GM21528 (cell line): ENCODE measurements around the gene ST6GALNAC6.

Experiments
- ATAC-seq: cut with Tn5 transposase; IDR thresholded peaks from one replicate; pipeline ENCODE4 v1.9.1; 2021; ENCODE audit warnings: mild to moderate bottlenecking, moderate library complexity; ENCODE audit not compliant: unreplicated experiment, low FRiP score

The ST6GALNAC6 gene

DNA sequence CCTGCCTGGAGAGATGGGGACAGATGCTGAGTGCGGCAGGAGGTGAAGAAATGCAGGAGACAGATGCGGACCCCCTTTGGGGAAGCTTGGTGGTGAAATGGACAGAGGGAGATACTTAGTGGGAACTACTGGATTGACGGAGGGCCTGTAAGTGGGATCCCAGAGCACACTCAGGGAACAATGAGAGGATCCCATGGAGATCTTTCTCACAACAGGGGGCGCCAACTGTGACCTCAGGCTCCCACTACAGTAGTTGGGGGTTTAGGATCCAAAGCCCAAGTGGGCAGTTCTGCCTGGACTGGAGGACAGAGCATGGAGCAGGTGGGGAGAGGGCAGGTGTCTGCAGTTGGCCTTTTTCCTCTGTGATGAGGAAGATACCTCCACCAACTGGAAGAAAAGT lies 34.8 kb upstream of the ST6GALNAC6 start:
- no peak for ATAC-seq

DNA sequence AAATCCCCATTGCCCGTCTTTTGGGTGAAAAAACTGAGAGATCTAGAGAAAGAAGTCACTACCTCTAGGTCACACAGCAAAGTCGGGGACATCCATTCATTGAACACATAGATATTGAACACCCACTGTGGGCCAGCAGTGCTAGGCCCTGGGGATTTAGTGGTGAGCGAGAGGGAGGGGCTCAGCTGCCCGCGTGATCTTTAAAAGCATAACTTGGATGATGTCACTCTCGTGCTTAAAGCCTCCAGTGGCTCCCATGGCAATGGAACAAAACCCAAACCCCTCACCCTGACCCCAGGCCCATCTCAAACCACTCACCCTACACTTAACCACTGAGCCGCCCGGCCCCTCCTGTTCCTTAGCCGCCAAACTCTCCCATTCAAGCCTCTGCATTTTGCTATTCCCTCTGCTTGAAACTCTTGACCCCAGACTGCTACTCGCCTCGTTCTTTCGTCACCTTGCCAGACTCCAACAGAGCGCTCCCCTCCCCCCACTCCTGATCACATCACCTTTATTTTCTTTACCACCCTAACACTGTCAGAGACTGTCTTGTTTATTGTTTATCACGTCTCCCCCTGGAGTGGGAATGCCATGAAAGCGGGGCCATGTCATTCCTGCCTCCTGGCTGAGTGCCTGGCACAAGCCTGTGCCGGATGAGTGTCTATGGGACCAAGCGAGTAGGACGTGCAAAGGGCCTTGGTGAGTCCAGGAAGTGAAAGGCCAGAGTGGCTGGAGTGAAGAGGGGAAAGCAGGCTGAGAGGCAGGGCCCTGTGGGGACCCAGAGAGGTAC lies 31.9 kb upstream of the ST6GALNAC6 start:
- peak; percentile 28 for ATAC-seq

DNA sequence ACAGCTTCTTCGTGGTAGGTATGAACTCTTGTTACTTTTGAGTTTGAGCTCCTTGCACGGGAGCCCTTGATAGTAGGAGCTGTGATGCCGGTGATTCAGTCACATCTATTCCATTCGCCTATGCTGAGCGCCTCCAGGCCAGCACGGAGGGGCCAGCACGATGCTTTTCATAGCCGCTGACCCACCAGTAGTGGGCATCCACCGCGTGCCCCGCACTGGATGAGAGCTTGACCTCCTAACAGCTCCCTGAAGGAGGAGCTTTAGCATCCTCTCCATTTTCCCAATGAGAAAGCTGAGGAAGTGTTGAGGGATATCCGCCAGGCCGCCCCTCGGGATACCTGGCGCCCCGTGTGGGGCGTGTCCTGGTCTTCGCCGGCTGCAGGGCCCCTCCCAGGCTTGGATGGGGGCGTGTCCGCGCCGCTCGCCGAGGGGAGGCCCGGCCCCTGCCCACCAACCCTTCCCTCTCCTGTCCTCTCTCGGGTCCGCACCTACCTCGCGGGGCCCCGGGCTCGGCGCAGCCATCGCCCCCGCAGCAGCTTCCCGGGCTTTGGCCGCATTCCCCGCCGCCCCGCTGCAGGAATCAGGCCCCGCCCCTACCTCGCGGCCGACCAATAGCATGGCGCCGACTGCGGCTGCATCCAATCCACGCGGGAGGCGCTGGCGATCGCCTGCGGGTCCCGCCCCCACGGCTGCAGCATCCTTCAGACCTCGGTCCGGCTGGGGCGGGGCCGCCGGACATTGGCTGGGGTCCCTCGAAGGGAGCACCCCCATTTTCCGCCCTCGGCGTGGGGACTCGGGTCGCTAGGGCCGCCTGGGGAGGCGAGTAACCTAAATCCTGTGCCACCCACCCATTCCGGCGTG lies 31.1 kb upstream of the ST6GALNAC6 start, which contains the start of gene PIP5KL1:
PIP5KL1 (minus strand) TSS at position 547 of the 861 bp plus-strand sequence; CDS start at position 522, 25 bp downstream.
- ATAC-seq: peak; percentile 73

DNA sequence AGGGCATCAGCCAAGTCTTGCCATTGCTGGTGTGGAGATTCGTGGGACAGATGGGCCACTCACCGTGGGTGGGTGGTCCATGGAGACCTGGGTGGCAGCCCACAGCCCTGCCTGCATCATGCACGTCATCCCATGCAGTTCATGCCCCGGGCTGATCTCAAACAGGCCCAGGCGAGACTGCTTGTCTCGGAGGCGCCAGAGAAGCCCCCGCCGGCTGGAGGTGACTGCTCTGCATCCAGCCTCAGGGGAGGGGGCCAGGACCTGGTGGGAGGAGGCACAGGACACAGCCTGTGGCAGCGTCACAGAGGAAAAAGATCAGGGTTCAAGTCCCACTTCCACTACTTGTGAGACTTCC lies 30.2 kb upstream of the ST6GALNAC6 start:
- no peak for ATAC-seq

DNA sequence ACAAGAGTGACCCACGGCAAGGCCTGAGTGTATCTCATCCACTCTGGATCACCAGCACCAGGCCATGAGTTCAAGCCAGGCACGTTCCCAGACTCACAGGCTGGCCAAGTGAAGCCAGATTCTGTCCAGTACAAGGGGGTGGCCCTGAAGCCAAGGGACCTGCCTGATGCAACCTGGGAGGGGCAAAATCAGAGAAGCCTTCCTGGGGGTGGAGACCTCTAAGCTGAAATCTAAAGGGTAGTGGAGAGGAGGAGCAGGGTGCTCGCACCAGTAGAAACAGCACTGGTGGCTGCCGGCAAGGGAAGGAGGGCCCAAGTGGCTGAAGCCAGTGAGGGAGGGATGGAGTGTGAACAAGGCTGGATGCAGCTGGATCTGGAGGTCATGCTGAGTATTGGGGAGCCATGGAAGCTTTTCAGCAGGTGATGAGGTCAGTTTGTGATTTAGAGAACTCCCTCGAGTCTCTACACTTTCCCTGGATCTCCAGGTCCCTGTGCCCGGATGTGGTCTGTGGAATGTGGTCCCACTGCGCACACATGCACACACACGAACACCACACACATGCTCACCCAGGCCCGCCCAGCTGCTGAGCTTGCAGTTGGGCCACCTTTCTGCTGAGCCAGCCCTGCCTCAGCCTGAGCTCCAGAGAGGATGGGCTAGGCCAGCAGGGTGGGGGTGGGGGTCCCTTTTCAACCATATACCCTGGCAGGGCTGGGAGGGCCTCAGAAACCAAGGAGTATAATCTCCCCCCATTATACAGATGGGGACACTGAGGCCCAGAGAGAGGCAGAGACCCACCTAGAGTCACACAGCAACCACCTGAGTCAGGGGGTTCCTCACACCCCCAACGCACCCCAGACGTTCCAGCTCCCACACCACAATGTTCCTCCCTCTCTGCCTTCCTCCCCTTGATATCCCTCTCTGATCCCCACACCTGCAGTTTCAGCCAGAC lies 29.5 kb upstream of the ST6GALNAC6 start:
- ATAC-seq: no peak

DNA sequence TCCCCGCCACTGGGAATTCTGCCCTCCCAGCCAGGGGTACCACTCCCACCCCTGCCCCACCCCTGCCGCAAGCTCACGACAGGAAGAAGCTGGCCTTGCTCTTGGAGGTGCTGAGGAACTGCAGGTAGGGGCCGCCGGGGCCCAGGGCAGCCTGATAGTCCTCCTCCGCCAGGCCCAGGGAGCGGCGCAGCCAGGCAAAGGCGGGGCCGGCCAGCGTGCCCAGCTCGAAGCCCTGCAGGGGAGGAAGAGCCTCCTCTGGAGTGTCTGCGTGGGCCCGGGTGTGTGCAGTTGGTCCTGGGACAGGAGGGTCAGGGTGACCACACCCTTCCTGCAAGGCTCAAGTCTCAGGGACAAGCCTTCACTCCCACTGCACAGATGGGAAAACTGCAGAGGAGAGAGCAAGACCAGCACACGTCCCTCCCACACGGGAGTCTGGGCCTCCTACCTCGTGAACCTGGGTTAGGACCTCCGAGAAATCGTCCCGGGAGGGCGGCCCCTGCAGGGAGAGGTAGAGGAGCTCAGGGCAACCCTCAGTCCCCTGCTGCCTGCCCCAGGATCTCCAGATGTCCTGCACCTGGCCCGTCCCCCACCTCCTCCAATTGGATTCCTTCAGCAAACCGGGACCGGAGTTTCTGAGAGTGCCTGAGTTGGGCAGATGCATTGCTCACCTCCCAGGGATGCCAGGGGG lies 28.7 kb upstream of the ST6GALNAC6 start:
- no peak for ATAC-seq

DNA sequence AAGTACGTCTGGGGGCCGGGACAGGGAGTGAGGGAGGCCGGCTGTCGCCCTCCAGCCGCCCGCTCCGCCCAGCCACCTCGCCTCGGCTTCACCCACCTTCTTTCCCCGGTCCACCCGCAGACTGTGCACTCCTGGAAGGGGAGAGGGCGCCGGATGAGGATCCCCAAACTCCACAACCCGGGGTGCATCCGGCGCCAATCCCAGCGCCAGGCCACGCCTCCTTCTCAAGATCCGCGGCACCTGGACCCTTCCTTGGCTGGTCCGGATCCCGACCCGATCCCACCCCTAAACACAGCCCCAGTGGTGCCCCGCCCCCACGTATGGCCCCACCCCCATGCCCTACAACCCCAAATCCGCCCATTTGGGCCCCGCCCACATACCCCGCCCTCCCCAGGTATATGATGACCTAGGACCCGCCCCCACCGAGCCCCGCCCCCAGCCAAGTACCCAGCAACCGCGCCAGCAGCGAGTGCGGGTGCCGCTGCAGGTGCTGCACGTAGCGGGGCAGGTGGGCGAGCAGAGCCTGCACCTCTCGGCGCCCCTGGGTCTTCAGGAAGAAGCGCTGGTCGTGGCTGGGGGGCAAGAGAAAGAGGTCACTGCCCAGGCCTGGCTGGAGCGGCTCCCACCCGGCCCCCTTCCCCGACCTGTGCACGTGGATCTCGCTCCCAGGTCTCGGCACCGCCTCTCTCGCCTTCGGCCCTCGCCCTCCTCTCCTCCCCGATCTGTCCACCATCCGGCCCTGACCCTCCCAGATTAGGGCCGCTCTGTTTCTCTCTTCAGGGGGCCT lies 28.0 kb upstream of the ST6GALNAC6 start:
- ATAC-seq: no peak

DNA sequence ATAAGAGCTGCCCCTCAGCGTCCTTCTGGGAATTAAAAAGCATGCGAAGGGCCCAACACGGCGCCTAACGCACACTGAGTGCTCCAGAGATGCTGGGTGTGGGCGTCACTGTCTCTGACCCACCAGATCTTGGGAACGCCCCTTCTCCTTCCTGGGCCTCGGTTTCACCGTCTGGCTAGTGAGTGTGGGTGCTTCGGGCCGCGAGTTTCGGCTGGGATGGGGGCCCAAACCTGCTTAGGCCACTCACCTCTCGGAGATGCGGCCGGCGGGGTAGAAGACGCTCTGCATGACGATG lies 27.4 kb upstream of the ST6GALNAC6 start:
- ATAC-seq: no peak

DNA sequence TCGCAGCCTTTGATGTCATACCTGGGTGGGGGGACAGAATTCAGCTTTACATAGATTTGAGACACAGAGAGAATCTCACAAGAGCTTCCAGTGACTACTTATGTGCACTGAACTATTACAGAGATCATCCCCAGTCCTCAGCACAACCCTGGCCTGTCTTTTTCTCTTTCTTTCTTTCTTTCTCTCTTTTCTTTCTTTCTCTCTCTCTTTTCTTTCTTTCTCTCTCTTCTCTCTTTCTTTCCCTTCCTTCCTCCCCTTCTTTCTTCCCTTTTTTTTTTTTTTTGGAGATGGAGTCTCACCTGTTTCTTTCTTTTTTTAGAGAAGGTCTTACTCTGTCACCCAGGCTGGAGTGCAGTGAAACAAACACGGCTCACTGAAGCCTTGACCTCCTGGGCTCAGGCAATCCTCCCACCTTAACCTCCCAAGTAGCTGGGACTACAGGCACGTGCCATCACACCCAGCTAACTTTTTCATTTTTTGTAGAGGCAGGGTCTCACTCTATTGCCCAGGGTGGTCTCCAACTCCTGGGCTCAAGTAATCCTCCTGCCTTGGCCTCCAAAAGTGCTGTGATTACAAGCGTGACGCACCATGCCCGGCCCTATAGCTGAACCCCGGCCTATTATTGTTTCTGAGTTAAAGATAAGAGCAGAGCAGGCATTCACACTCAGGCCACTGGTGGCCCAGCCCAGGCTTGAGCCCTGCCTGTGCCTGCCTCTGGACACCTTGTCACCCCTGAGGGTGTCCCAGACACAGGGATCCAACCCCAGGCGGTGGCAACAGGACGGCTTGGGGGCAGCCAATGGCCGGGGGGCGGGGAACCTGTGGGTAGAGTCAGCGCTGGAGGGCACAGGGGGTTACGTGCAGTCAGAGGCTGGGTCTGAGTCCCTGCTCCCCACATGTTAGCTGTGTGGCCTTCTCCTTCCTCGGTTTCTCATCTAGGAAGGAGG lies 26.8 kb upstream of the ST6GALNAC6 start:
- no peak for ATAC-seq

DNA sequence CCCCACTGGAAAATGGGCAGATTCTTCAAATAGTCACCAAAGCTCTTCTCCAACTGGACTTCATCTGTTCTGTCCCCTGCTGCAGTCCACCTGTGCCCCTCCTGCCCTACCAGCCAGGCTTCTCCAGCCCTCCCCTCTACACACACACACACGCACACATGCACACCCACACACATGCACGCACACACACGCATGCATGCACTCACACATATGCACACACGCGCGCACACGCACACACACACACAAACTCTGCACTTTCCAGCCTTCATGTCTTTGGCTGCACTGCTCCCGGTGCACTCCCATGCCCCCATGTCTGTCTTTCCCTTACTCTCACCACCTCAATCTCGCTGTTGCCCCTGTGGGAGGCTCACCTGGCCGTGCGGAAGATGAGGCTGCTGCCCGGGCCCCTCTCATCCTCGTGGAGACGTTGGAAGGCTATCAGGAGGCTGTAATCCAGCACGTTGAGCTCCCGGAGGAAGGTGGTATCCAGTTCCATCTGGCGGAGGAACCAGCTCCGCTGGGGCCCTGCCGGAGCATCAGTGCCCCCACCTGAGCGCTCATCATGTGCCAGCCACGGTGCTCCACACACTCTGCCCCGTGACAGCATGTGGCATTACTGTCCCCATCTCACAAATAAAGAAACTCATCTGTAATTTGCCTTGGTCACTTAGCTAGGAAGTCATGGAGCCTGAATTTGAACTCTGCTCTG lies 25.5 kb upstream of the ST6GALNAC6 start:
- ATAC-seq: no peak

DNA sequence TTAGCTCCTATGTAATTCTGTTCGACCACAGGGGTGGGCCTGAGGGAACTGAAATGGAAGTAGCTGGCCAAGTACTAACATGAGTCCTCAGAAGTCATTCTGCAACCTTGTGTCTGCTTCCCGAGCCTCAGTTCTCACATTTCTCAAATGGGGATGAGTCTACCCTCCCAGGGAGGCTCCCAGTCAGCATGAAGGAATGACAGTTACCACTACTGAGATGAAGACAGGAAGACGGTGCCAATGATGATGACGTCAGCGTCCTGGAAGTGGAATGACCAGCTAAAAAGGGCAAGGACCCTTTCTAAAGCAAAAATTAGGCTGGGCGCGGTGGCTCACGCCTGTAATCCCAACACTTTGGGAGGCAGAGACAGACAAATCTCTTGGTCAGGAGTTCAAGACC lies 24.4 kb upstream of the ST6GALNAC6 start:
- no peak for ATAC-seq

DNA sequence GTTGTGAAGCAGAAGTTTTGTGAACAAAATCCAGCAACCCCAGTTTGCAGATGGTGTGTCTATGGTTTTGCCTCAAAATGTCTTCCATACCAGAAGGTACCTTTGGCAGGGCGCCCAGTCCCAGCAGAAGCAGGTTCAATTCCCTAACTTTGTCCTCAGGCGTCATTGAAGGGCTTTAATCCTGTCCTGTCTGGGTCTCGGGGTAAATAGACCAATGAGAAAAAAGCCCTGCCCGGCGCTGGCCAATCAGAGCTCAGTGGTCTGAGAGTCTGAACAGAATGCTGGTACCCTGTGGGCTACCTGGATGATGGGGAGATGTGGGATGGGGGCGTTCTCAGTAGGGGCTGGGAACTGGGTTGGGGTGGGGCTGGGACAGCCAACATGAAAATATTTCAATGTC lies 23.6 kb upstream of the ST6GALNAC6 start:
- ATAC-seq: no peak

DNA sequence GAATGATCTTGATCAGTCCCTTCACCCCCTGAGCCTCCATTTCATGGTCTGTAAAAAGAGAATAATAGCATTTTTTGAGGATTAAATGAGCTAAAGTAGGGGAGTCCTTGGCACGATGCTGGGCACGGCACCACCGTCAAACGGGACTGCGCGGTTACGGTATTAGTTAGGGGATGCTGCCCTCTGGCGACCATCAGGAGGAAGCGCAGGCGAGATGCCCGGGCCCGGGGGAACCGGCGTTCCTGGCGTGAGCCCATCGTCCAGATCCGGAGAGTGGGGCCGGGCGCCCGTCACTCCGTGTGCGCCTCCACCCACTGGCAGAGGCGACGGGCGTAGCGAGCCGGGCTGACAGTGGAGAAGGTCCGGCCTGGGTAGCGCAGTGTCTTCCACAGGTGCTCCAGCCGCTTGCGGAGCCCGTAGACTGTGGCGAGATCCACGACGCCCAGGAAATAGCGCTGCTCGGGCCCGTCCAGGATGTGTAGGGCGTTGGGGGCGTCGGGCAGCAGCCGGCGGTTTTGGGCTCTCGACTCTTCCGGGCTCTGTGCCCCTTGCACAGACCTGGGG lies 22.2 kb upstream of the ST6GALNAC6 start:
- no peak for ATAC-seq

DNA sequence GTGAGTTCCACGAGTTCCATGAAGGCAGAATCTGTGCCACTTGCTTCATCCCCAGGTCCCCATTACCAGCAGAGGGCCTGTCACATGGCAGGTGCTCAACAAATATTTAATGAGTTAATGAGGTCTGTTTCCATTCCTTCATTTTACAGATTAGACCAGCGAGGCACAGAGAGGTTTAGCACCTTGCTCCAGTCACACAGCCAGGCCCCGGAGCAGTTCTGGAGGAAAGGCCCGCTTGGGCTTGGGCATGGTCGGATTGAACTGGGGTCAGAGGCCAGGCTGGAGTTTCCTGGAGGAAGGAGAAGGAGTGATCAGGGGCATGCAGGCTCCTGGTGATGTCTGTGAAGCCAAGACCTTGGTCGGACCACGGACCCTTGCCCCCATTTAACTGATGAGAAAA lies 21.4 kb upstream of the ST6GALNAC6 start:
- ATAC-seq: no peak

DNA sequence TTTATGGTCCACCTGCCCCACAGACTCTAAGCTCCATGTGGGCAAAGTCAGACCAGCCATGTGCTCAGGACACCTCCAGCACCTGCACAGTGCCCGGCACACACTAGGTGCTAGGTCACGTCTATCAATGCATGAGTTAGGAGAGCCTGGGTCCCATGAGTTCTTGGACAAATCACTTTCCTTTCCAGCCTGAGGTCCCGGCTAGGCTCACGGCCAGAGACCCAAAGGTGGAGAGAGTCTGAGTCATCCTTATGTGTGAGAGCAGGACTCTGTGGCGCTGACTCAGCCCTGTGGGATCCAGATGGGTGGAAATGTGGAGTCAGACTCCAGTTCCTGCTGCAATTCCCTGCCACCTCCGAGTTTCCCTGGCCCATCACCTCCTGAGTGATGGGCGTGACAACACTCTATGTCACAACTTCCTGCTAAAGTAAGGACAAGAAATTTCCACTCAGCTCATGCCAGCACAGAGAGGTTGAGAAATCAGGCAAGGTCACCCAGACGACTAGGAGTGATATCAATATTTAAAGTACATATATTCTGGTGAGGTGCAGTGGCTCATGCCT lies 19.9 kb upstream of the ST6GALNAC6 start:
- ATAC-seq: no peak

DNA sequence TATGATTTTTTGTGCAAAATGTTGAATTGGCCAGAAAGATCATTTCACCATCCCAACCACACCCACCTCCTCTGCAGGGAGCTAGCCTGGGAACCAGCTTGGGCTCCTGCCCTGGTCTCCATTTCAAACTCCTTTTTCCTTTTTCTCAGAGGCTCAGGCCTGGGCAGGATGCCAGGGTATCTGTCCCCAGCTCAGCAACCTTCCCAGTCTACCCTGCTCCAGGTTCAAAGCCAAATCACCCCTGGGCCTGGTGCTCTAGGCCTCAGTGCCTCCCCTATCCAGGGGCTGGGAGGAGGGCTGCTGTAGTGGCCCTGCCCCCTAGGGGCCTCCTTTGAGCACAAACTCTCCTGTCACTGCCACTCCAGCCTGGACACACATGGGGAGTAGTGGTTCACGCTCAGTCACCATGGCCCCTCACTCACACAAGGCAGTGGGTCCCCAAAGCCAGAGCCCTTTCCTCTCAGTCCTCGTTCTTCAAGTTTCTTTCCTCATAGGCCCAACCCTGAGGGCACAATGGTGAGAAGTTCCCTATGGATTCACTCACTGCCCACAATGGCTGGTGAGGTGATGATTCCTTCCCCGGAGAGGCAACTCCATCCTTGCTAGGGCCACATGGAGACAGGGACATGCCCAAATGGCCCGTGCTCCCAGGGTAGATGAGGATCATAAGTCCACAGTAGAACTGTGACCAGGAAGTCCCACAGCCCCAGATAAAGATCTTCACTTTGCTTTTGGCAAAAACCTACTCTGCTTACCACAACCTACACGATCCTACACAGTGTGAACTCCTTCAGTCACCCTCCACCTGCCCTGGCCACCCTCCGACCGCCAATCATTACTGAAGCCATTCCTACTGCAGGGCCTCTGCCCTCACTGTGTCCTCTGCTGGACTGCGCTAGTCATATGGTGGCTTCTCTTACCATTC lies 19.0 kb upstream of the ST6GALNAC6 start:
- no peak for ATAC-seq
